Epithelial cell of proximal tubule (primary cell): Measurements from ENCODE around the gene DDT. TPM values are rescaled to one million over a fixed set of nuclear protein-coding genes. Genes with fewer than 3 reads are reported as not detected.

Experiments
- DNase-seq: peaks from one replicate; pipeline ENCODE4 v3.0.0-alpha.2; 2011; ENCODE audit warnings: low read depth
- H3K4me3 ChIP-seq: 2 replicates; pipeline ENCODE4 v1.5.1; 2011; ENCODE audit warnings: low read depth, mild to moderate bottlenecking, low read length
- total RNA-seq: library from RNA; depleted of rRNA; stranded (reverse); fragments of >200 nt; gene quantifications from 2 replicates; pipeline ENCODE4 v1.2.3, GENCODE V29; 2015
- TF ChIP-seq, protein P1 (sequence below): conservative IDR thresholded peaks from 2 replicates; pipeline ENCODE4 v1.5.1; 2012; ENCODE audit warnings: low read depth, mild to moderate bottlenecking, low read length

DDT gene
- total RNA-seq, 1 donor from 2014 or later: 163 TPM

- TF ChIP-seq, protein P1, sequence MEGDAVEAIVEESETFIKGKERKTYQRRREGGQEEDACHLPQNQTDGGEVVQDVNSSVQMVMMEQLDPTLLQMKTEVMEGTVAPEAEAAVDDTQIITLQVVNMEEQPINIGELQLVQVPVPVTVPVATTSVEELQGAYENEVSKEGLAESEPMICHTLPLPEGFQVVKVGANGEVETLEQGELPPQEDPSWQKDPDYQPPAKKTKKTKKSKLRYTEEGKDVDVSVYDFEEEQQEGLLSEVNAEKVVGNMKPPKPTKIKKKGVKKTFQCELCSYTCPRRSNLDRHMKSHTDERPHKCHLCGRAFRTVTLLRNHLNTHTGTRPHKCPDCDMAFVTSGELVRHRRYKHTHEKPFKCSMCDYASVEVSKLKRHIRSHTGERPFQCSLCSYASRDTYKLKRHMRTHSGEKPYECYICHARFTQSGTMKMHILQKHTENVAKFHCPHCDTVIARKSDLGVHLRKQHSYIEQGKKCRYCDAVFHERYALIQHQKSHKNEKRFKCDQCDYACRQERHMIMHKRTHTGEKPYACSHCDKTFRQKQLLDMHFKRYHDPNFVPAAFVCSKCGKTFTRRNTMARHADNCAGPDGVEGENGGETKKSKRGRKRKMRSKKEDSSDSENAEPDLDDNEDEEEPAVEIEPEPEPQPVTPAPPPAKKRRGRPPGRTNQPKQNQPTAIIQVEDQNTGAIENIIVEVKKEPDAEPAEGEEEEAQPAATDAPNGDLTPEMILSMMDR: no peak
- no peak for DNase-seq
- no peak overlapping the region for H3K4me3 ChIP-seq
Measured at GRCh38 chr22:24008381-24009226, 34.4 kb upstream of the DDT start.

DNA sequence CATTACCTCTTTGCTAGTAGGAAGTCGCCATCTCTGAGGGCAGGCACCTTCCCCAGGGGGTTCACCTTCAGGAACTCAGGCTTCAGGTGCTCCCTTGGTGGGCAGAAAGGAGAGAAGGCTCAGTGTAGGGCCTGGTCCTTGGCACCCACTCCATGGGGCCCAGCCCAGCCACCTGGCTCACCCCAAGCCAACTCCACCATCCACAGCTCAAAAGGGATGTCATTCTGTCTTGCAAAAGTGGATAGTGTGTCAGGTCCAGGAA lies 33.7 kb upstream of the DDT start:
- no peak overlapping the region for H3K4me3 ChIP-seq
- TF ChIP-seq, protein P1: no peak
- no peak for DNase-seq

GRCh38 chr22:24007253-24008021 lies 33.2 kb upstream of the DDT start:
- H3K4me3 ChIP-seq: no peak overlapping the region
- TF ChIP-seq, protein P1: no peak
- DNase-seq: no peak

GRCh38 chr22:24006914-24007214 lies 32.6 kb upstream of the DDT start:
- no peak for DNase-seq
- TF ChIP-seq, protein P1: no peak
- no peak overlapping the region for H3K4me3 ChIP-seq

DNA sequence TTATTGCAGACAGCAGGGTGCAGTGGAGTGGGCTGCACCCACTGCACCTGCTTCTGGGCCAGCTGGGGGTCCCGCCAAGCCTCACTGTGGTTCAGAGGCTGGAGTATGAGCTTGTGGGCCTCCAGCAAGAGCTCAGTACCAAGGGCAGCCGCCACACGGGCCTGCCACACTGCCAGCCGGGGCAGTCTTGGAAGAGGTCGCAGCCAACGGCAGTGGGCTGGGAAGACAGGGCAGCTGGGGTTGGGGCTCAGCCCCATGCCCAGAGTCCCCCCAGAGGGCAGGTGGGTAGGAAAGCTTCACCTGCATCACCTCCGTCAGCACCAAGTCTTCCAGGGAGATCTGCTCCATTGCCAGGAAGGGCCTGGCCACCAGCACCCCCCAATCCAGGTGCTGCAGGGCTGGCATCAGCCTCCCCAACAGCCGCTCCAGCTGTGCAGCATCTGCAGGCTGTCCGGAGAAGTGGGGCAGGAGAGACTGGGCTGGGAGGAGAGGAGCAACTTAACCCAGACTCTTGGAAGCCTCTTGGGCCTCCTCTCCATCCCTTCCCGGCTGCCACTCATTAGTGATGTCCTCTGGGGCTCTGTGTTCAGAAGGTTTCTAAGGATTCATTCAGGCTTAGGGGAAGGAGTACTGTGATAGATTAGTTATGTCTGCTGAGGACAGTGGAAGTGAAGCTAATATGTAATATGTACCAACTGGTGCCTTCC lies 32.1 kb upstream of the DDT start:
- TF ChIP-seq, protein P1: no peak
- DNase-seq: no peak
- H3K4me3 ChIP-seq: no peak overlapping the region

GRCh38 chr22:24005201-24005600 lies 31.0 kb upstream of the DDT start, which contains the start of gene GSTT4:
Gene GSTT4, minus strand, starts transcription at chr22:24005453. Its CDS starts 97 bp downstream, at chr22:24005356.
- DNase-seq: no peak
- no peak within 1 kb of the TSS for H3K4me3 ChIP-seq
- TF ChIP-seq, protein P1: no peak
